ENCODE measurements around the gene CYB561.
A peak's percentile ranks its signal among the peaks of the same experiment; 100 is the strongest.

CYB561 gene

GRCh38 chr17:63431939-63432804, 13.9 kb downstream of the CYB561 start:
- DNase-seq, result no peak

GRCh38 chr17:63431618-63431938, 14.5 kb downstream of the CYB561 start:
- no peak for DNase-seq

- DNase-seq, result no peak
These were observed 15.9 kb downstream of the CYB561 start for GRCh38 chr17:63430223-63430622.

GRCh38 chr17:63429766-63430165, 16.3 kb downstream of the CYB561 start:
- no peak for DNase-seq

- DNase-seq, result no peak
These were observed 19.2 kb downstream of the CYB561 start for GRCh38 chr17:63426917-63427308.

GRCh38 chr17:63426041-63426916, 19.8 kb downstream of the CYB561 start:
- no peak for DNase-seq

- peak; percentile 57 for DNase-seq
These were observed 20.6 kb downstream of the CYB561 start for GRCh38 chr17:63425483-63425882.

GRCh38 chr17:63423963-63424362, 22.1 kb downstream of the CYB561 start:
- DNase-seq, result no peak

GRCh38 chr17:63423251-63423950, 22.7 kb downstream of the CYB561 start:
- no peak for DNase-seq

GRCh38 chr17:63421681-63422645, 24.1 kb downstream of the CYB561 start:
- DNase-seq, result no peak

- DNase-seq, result no peak
These were observed 25.0 kb downstream of the CYB561 start for GRCh38 chr17:63420868-63421680.

GRCh38 chr17:63419949-63420867, 25.9 kb downstream of the CYB561 start:
- no peak for DNase-seq

- no peak for DNase-seq
These were observed 26.7 kb downstream of the CYB561 start for GRCh38 chr17:63419398-63419797.

GRCh38 chr17:63418540-63418939, 27.6 kb downstream of the CYB561 start:
- DNase-seq, result no peak

- DNase-seq, result no peak
These were observed 31.9 kb downstream of the CYB561 start for GRCh38 chr17:63414222-63414621.

- no peak for DNase-seq
These were observed 33.0 kb downstream of the CYB561 start for GRCh38 chr17:63413128-63413527.

GRCh38 chr17:63412234-63412633, 33.9 kb downstream of the CYB561 start:
- DNase-seq, result no peak

GRCh38 chr17:63407741-63408330, 38.3 kb downstream of the CYB561 start:
- no peak for DNase-seq

GRCh38 chr17:63406689-63407330, 39.3 kb downstream of the CYB561 start:
- DNase-seq, result peak; percentile 87

Data from NCI-H748 treated with DMSO at 0.1 percent for 48 hours (cell line).